Esophagus muscularis mucosa (tissue), 4 donors: ENCODE measurements around the gene MFSD11. TPM values are rescaled to one million over a fixed set of nuclear protein-coding genes. Genes with fewer than 3 reads are reported as not detected.

ENCODE experiments used
- DNase-seq: peaks from one replicate; pipeline ENCODE4 v3.0.0-alpha.2; 2017; ENCODE audit errors: extremely low spot score
- H3K27ac ChIP-seq, 4 donors: fragments of 200-600 bp; sonication (generic); replicated peaks in 1 of 4; 1 replicate in 3 of 4; 2 replicates in 1 of 4; pipeline ENCODE4 v1.5.1; 2016 to 2019; ENCODE audit warnings: mild to moderate bottlenecking in 1 of 4
- H3K27me3 ChIP-seq, 4 donors: fragments of 200-600 bp; sonication (generic); one replicate each; pipeline versions ENCODE4 v1.5.1 to v1.6.0; 2016 to 2019
- H3K36me3 ChIP-seq, 4 donors: fragments of 200-600 bp; sonication (generic); one replicate each; pipeline ENCODE4 v1.5.1; 2016 to 2019
- H3K4me1 ChIP-seq, 4 donors: fragments of 200-600 bp; sonication (generic); one replicate each; pipeline ENCODE4 v1.5.1; 2016 to 2019
- H3K4me3 ChIP-seq, 4 donors: fragments of 200-600 bp; sonication (generic); 1 replicate in 2 of 4; 2 replicates in 2 of 4; pipeline ENCODE4 v1.5.1; 2016 to 2019; ENCODE audit warnings: mild to moderate bottlenecking in 4 of 4, moderate library complexity in 1 of 4
- H3K9me3 ChIP-seq, 4 donors: fragments of 200-600 bp; sonication (generic); 1 replicate in 3 of 4; 2 replicates in 1 of 4; pipeline ENCODE4 v1.5.1; 2016 to 2019
- EP300 ChIP-seq: sonication (generic); formaldehyde crosslinking; IDR thresholded peaks from one replicate; pipeline ENCODE4 v1.6.1; 2017; ENCODE audit warnings: antibody characterized with exemption
- POLR2A ChIP-seq: fragments of 450-650 bp; IDR thresholded peaks from one replicate; pipeline ENCODE4 v1.6.1; 2017; ENCODE audit warnings: antibody characterized with exemption, moderate library complexity, mild to moderate bottlenecking, low read depth
- POLR2AphosphoS5 ChIP-seq, 2 donors: sonication (generic); formaldehyde crosslinking; IDR thresholded peaks; one replicate each; pipeline ENCODE4 v1.6.1; 2017; ENCODE audit warnings: antibody characterized with exemption in 2 of 2
- WGBS: methylation state at CpG from one replicate; pipeline ENCODE4 v1.1.5; 2018; 5-methylcytosine and 5-hydroxymethylcytosine counted together
- intact Hi-C: fragments of 100-400 bp; cut with DNase I; formaldehyde crosslinking; loops from one replicate; pipeline ENCODE4 v1.15.1; 2023
- total RNA-seq, 4 donors: library from RNA; depleted of rRNA; stranded (reverse); fragments of >200 nt; gene quantifications; one replicate each; pipeline versions ENCODE4 v1.1.0 to v1.2.1, GENCODE V29; 2016
- TF ChIP-seq, protein P1 (sequence below), 3 experiments: fragments of 200-600 bp in 2 of 3; fragments of 450-650 bp in 1 of 3; sonication (generic) in 2 of 3; IDR thresholded peaks; one replicate each; pipeline ENCODE4 v1.5.1; 2017 to 2019; ENCODE audit warnings: antibody characterized with exemption in 3 of 3, mild to moderate bottlenecking in 2 of 3, moderate library complexity in 1 of 3

Gene MFSD11
- total RNA-seq = 10 to 100 TPM; 17.1 to 22.4 (median 18.8) TPM

DNA sequence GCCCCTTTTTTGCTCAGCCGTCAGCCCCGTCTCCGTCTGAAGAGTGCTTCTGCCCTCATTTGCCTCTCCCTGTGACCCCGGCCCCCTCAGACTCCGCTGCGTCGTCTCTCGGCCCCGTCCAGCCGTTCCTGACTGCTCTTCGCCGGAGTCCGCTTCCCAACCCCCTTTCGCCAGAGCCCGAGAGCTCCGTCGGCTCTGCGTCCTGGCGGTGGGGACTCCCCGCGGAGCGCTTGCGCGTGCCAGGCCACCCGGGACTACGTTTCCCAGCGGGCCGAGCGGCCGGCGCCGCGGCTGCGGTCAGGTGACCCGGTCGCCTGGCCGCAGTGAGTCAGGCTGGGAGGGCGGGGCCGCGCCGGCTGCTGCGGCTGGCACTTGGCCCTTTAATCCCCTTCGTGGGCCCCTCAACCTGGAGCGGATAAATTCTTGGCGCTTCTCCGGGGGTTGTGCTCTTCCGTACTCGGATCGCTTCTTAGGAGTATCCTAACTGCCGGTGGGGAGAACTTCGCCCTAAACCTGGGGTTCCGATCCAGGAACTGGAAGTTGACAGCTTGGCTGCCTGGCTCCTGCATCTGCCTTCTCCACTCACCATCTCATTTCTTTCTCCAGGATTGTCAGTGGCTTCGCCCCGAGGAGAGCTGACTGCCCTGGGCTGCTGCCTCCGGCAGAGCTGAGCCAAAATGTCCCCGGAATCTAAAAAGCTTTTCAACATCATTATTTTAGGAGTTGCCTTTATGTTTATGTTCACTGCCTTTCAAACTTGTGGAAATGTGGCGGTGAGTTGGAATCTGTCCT, at the start of gene MFSD11:
Gene MFSD11 (plus strand): TSS at position 444 of the 792 bp plus-strand sequence. CDS start 234 bp downstream, at position 678.
- Histone ChIP-seq H3K27ac (peak within 1 kb of the TSS; percentile 99 to 100 (median 99)), H3K9me3 (no peaks in the 10 kb centered on the region), H3K4me3 (peak within 1 kb of the TSS; percentile 84 to 97 (median 93)), H3K36me3 (peaks cover 12 to 53% (median 40%) of the 10 kb centered on the region in 4 donors), H3K4me1 (peaks cover 40 to 67% (median 64%) of the 10 kb centered on the region in 4 donors), H3K27me3 (no peaks in the 10 kb centered on the region)
- intact Hi-C loops = no loop called here
- peak; percentile 96 for DNase-seq
- TF ChIP-seq POLR2A = peak; percentile 21
- TF ChIP-seq, protein P1, sequence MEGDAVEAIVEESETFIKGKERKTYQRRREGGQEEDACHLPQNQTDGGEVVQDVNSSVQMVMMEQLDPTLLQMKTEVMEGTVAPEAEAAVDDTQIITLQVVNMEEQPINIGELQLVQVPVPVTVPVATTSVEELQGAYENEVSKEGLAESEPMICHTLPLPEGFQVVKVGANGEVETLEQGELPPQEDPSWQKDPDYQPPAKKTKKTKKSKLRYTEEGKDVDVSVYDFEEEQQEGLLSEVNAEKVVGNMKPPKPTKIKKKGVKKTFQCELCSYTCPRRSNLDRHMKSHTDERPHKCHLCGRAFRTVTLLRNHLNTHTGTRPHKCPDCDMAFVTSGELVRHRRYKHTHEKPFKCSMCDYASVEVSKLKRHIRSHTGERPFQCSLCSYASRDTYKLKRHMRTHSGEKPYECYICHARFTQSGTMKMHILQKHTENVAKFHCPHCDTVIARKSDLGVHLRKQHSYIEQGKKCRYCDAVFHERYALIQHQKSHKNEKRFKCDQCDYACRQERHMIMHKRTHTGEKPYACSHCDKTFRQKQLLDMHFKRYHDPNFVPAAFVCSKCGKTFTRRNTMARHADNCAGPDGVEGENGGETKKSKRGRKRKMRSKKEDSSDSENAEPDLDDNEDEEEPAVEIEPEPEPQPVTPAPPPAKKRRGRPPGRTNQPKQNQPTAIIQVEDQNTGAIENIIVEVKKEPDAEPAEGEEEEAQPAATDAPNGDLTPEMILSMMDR (IDR thresholded peaks at IDR 0.05) = peak in 1 of 3 experiments; percentile 16
- TF ChIP-seq EP300 = no peak
- peak; percentile 72 to 73 for TF ChIP-seq POLR2AphosphoS5 (IDR thresholded peaks at IDR 0.05)
- 1% methylated on average over 24 of the region's 57 CpGs for WGBS

DNA sequence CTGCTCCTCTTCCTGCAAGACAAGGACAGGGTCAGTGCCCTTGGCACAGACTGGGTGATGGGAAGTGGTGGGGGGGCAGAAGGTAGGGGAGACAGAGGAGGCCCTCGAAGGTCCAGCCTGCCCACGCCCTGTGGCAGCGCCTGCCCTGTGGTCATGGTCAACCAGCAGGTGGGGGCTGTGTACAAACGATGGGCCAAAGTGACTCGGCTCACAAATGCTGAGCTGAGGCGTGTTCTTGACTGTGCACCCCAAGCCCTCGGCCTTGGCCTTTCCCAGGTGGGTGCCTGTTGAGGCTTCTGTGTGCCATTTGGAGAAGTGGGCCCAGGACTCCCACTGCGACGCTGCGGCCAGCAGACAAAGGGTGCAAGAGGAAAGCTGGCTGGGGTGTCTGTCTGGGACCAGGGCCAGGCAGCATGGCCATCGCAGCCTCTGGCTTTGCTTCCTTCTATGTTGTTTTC, 49.7 kb upstream of the MFSD11 start:
- Histone ChIP-seq H3K27ac (peak overlapping the region; percentile 89 to 96 (median 92)), H3K4me1 (peaks cover 93 to 97% (median 95%) of the 10 kb centered on the region in 4 donors), H3K27me3 (no peaks in the 10 kb centered on the region), H3K9me3 (no peaks in the 10 kb centered on the region), H3K36me3 (peaks cover 3 to 38% (median 17%) of the 10 kb centered on the region in 4 donors), H3K4me3 (peak overlapping the region; percentile 8 to 26 (median 20))
- DNase-seq = no peak
- 44% methylated on average over 8 of the region's 11 CpGs for WGBS
- no peak for TF ChIP-seq POLR2A
- TF ChIP-seq POLR2AphosphoS5 (IDR thresholded peaks at IDR 0.05) = no peak
- TF ChIP-seq, protein P1 (IDR thresholded peaks at IDR 0.05) = no peak
- no peak for TF ChIP-seq EP300
- intact Hi-C loops = no loop called here

DNA sequence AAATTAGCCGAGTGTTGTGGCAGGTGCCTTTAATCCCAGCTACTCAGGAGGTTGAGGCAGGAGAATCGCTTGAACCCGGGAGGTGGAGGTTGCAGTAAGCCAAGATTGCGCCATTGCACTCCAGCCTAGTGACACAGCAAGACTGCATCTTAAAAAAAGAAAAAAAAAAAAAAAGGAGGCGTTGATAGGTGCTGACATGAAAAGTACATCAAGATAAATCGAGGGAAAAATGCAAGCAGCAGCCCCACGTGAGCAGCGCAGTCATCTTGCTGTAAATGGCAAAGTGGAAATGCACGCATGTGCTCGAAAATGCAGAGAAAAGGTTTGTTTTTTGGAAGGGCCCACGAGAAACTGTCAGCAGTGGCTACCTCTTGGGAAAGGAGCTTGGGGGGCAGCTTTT, 48.1 kb upstream of the MFSD11 start:
- intact Hi-C loops = no loop called here
- TF ChIP-seq EP300 (no peak), POLR2AphosphoS5 (IDR thresholded peaks at IDR 0.05) (peak; percentile 34 to 64)
- peaks cover 0 to 21% (median under 1%) of the 10 kb centered on the region in 4 donors for H3K36me3 ChIP-seq
- H3K4me1 ChIP-seq = peaks cover 93 to 97% (median 94%) of the 10 kb centered on the region in 4 donors
- H3K27ac ChIP-seq = peak overlapping the region; percentile 89 to 96 (median 92)
- WGBS = 63% methylated on average over 11 of the region's 11 CpGs
- no peak for DNase-seq
- no peak overlapping the region for H3K4me3 ChIP-seq
- no peaks in the 10 kb centered on the region for H3K27me3 ChIP-seq
- no peaks in the 10 kb centered on the region for H3K9me3 ChIP-seq

DNA sequence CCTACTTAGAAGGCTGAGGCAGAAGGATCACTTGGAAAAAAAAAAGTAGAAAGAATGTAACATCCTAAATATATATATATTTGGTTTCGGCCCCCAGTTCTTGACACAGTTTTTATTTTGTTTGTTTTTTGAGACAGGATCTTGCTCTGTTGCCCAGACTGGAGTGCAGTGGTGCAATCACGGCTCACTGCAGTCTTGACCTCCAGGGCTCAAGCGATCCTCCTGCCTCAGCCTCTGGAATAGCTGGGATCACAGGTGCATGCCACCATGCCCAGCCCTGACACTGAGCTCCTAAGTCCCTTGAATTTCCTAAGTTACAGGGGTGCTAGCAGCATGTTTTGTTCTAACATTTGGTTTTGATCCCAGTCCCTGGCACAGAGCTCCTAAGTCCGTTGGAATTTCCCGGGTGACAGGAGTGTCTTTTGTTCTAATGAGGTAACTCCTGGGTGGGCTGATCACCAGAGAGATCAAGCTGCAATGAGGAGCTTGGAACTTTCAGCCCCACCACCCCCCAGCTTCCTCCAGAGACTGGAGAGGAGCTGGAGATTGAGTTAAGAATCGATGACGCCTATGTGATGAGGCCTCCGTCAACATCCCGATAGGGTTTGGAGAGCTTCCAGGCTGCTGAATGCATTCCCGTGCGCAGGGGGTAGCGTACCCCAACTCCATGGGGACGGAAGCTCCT, 47.2 kb upstream of the MFSD11 start:
- Histone ChIP-seq H3K36me3 (peaks cover 0 to 12% (median 0%) of the 10 kb centered on the region in 4 donors), H3K4me3 (no peak overlapping the region), H3K27ac (peak overlapping the region; percentile 42 to 96 (median 90)), H3K9me3 (no peaks in the 10 kb centered on the region), H3K27me3 (no peaks in the 10 kb centered on the region), H3K4me1 (peaks cover 93 to 97% (median 94%) of the 10 kb centered on the region in 4 donors)
- WGBS = 60% methylated on average over 13 of the region's 13 CpGs
- TF ChIP-seq EP300 (no peak), POLR2A (no peak), POLR2AphosphoS5 (IDR thresholded peaks at IDR 0.05) (no peak)
- TF ChIP-seq, protein P1 (IDR thresholded peaks at IDR 0.05) = no peak
- intact Hi-C loops = no loop called here
- DNase-seq = no peak
